ENCODE data around the gene PDPK1.
"Not testable (repeated sequence)": the region's sequence is repeated elsewhere in the genome, so short reads cannot be mapped to it uniquely, and the experiment has no call there.

Gene PDPK1

DNA sequence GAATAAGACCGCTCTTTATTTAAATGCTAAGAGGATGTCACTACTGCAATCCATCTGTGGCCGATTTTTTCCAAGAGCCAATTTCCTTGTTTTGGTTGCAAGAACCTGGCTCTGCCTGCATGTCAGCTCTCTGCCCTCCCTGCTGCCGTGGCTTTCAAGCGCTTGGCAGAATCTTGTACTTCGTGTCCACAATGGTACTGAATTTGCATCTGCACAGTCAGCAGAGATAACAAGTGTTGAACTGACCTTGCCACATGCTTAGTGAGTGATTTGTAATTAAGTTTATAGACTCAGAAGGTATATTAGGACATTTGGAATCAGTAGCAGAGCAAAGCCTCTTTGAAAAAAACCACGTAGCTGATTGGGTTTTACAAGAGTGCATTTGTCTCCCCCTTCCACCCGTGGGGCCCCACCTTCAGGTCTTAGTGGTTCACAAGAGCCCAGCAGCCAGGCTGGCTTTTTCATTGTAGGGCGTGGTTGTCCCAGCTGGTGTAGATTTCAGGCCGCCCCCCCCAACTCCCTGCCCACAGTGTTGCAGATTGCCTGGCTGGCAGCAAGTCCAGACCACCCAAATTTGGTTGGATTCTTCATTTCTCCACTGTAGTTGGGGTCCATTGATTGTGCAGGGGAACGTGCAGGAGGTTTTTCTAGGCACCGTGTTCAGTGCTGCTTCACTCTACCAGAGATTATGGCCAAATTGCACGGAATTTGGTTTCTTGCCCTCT lies 63.6 kb downstream of the PDPK1 start:
- H3K4me2 ChIP-seq (ENCODE audit: low read length); H3K27me3 ChIP-seq (ENCODE audit: control insufficient read depth, insufficient read depth, low read length); H3K4me3 ChIP-seq (ENCODE audit: low read length); H3K9ac ChIP-seq (ENCODE audit: low read depth, low read length); H3K9me3 ChIP-seq (replicated peaks; ENCODE audit: low read length); H3K4me1 ChIP-seq (ENCODE audit: control insufficient read depth, insufficient read depth, low read length): not testable (repeated sequence)
- peaks cover 25% of the 10 kb centered on the region for H3K36me3 ChIP-seq (ENCODE audit: insufficient read depth, low read length)

- H3K9ac ChIP-seq (ENCODE audit: low read depth, low read length); H3K4me3 ChIP-seq (ENCODE audit: low read length); H3K4me2 ChIP-seq (ENCODE audit: low read length); H3K27me3 ChIP-seq (ENCODE audit: control insufficient read depth, insufficient read depth, low read length); H3K9me3 ChIP-seq (replicated peaks; ENCODE audit: low read length); H3K4me1 ChIP-seq (ENCODE audit: control insufficient read depth, insufficient read depth, low read length): not testable (repeated sequence)
- H3K36me3 ChIP-seq (ENCODE audit: insufficient read depth, low read length) = peaks cover 18% of the 10 kb centered on the region
These were observed 64.4 kb downstream of the PDPK1 start for GRCh38 chr16:2602175-2602574.

DNA sequence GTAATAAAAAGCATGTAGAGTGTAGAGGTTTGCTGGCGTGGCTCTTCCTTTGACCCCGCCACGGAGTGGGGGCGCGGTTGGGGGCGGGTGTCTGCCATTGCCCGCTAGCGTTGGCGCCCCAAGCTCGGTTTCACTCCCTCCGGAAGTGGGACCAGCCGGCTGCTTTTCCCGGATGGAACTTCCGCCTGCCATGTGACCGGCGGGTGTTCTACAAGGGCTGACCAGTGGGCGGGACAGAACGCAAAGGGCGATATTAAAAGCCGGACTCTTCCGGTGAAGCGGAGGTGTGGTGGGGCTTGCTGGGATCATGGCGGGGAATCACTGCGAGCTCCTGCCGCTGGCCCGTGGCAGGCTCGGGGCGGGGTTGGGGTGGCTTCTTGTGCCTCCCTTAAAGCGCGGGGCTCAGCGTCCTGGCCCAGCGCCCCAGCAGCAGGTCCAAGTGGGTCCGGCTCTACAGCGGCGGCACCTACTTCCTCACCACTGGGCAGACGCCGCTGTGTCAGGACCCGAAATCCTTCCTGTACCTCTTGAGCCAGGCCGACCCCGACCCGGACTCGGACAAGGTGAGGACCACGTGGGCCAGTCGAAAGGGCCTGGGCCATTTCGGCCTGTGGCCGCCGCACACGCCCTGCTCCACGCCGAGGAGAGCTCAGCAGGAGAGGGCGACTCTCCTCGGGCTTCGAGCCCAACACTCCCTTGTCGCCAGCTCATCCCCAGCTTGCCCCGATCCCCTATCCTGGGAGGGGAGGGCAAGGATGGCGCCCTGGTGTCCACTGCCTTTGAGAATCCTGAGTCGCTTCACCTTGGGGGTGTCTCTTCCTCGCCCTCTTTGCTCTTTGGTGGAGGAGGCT lies 65.6 kb downstream of the PDPK1 start:
- Histone ChIP-seq H3K4me3 (ENCODE audit: low read length) (peak overlapping the region; percentile 88), H3K9ac (ENCODE audit: low read depth, low read length) (peak overlapping the region; percentile 89), H3K27me3 (ENCODE audit: control insufficient read depth, insufficient read depth, low read length) (no peaks in the 10 kb centered on the region), H3K4me1 (ENCODE audit: control insufficient read depth, insufficient read depth, low read length) (peaks cover 3% of the 10 kb centered on the region), H3K4me2 (ENCODE audit: low read length) (peak overlapping the region; percentile 78), H3K36me3 (ENCODE audit: insufficient read depth, low read length) (peaks cover 6% of the 10 kb centered on the region), H3K9me3 (replicated peaks; ENCODE audit: low read length) (no peaks in the 10 kb centered on the region)

GRCh38 chr16:2604016-2604369 lies 66.2 kb downstream of the PDPK1 start:
- H3K4me1 ChIP-seq (ENCODE audit: control insufficient read depth, insufficient read depth, low read length); H3K9me3 ChIP-seq (replicated peaks; ENCODE audit: low read length); H3K36me3 ChIP-seq (ENCODE audit: insufficient read depth, low read length); H3K27me3 ChIP-seq (ENCODE audit: control insufficient read depth, insufficient read depth, low read length): not testable (repeated sequence)
- Histone ChIP-seq H3K4me3 (ENCODE audit: low read length) (peak overlapping the region; percentile 88), H3K4me2 (ENCODE audit: low read length) (peak overlapping the region; percentile 78), H3K9ac (ENCODE audit: low read depth, low read length) (peak overlapping the region; percentile 89)

GRCh38 chr16:2606820-2607219 lies 69.0 kb downstream of the PDPK1 start:
- H3K36me3 ChIP-seq (ENCODE audit: insufficient read depth, low read length); H3K4me1 ChIP-seq (ENCODE audit: control insufficient read depth, insufficient read depth, low read length); H3K9me3 ChIP-seq (replicated peaks; ENCODE audit: low read length); H3K9ac ChIP-seq (ENCODE audit: low read depth, low read length); H3K27me3 ChIP-seq (ENCODE audit: control insufficient read depth, insufficient read depth, low read length); H3K4me2 ChIP-seq (ENCODE audit: low read length); H3K4me3 ChIP-seq (ENCODE audit: low read length): not testable (repeated sequence)

DNA sequence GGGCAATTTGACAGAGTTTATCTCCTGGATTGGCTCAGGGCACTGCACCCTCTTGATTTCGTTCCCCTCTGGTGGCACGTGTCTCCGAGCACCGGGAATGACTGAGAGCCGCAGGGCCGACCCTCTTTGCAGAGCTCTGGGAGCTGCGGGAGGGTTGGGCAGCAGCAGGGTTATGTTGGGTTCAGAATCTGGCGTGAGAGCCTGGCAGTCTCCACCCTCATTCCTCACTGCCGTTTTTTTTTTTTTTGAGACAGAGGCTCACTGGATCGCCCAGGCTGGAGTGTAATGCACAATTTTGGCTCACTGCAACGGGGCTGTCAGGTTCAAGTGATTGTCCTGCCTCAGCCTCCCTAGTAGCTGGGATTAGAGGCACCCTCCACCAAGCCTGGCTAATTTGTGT lies 71.5 kb downstream of the PDPK1 start:
- not testable (repeated sequence) for H3K9ac ChIP-seq (ENCODE audit: low read depth, low read length); H3K4me1 ChIP-seq (ENCODE audit: control insufficient read depth, insufficient read depth, low read length); H3K27me3 ChIP-seq (ENCODE audit: control insufficient read depth, insufficient read depth, low read length); H3K36me3 ChIP-seq (ENCODE audit: insufficient read depth, low read length); H3K4me3 ChIP-seq (ENCODE audit: low read length); H3K4me2 ChIP-seq (ENCODE audit: low read length); H3K9me3 ChIP-seq (replicated peaks; ENCODE audit: low read length)

DNA sequence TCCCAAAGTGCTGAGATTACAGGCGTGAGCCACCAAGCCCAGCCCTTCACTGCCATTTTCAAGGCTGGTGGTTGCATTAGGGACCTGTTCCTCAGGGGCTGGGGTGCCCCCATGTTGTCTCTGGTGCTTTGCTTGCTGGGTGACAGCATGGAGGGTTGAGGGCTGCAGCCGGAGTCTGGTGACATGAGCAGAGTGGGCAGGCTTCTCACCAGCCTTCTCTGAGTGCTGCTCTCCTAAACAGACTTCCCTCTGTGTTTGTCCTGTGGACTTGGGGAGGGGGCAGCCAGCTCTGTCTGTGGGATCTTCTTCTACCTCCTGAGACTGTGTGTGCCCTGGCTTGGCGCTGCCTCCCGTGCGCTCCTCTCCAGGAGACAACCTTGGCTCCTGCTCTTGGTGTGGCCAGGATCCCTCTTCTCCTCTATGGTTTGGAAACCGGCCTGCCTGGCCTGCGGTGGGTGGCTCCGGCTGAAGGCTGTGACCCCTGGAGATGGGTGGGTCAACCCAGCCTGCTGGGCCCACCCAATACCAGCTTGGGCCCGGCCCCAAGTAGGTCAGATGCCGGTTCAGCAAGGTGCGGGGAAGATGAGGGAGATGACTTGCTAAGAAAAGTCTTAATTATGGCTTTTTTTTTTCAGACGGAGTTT lies 72.1 kb downstream of the PDPK1 start:
- peaks cover 12% of the 10 kb centered on the region for H3K36me3 ChIP-seq (ENCODE audit: insufficient read depth, low read length)
- no peak overlapping the region for H3K4me2 ChIP-seq (ENCODE audit: low read length)
- H3K27me3 ChIP-seq (ENCODE audit: control insufficient read depth, insufficient read depth, low read length) = no peaks in the 10 kb centered on the region
- H3K9ac ChIP-seq (ENCODE audit: low read depth, low read length) = no peak overlapping the region
- peaks cover 7% of the 10 kb centered on the region for H3K4me1 ChIP-seq (ENCODE audit: control insufficient read depth, insufficient read depth, low read length)
- no peaks in the 10 kb centered on the region for H3K9me3 ChIP-seq (replicated peaks; ENCODE audit: low read length)
- no peak overlapping the region for H3K4me3 ChIP-seq (ENCODE audit: low read length)

- H3K4me3 ChIP-seq (ENCODE audit: low read length) = no peak overlapping the region
- peaks cover 4% of the 10 kb centered on the region for H3K4me1 ChIP-seq (ENCODE audit: control insufficient read depth, insufficient read depth, low read length)
- H3K27me3 ChIP-seq (ENCODE audit: control insufficient read depth, insufficient read depth, low read length) = no peaks in the 10 kb centered on the region
- H3K4me2 ChIP-seq (ENCODE audit: low read length) = no peak overlapping the region
- no peaks in the 10 kb centered on the region for H3K9me3 ChIP-seq (replicated peaks; ENCODE audit: low read length)
- H3K9ac ChIP-seq (ENCODE audit: low read depth, low read length) = no peak overlapping the region
- peaks cover 13% of the 10 kb centered on the region for H3K36me3 ChIP-seq (ENCODE audit: insufficient read depth, low read length)
These were observed 73.1 kb downstream of the PDPK1 start for GRCh38 chr16:2610781-2611498.

- no peaks in the 10 kb centered on the region for H3K9me3 ChIP-seq (replicated peaks; ENCODE audit: low read length)
- peaks cover 4% of the 10 kb centered on the region for H3K4me1 ChIP-seq (ENCODE audit: control insufficient read depth, insufficient read depth, low read length)
- no peak overlapping the region for H3K4me3 ChIP-seq (ENCODE audit: low read length)
- no peaks in the 10 kb centered on the region for H3K27me3 ChIP-seq (ENCODE audit: control insufficient read depth, insufficient read depth, low read length)
- H3K36me3 ChIP-seq (ENCODE audit: insufficient read depth, low read length) = peaks cover 13% of the 10 kb centered on the region
- H3K9ac ChIP-seq (ENCODE audit: low read depth, low read length) = no peak overlapping the region
- H3K4me2 ChIP-seq (ENCODE audit: low read length) = no peak overlapping the region
These were observed 73.7 kb downstream of the PDPK1 start for GRCh38 chr16:2611499-2611862.

DNA sequence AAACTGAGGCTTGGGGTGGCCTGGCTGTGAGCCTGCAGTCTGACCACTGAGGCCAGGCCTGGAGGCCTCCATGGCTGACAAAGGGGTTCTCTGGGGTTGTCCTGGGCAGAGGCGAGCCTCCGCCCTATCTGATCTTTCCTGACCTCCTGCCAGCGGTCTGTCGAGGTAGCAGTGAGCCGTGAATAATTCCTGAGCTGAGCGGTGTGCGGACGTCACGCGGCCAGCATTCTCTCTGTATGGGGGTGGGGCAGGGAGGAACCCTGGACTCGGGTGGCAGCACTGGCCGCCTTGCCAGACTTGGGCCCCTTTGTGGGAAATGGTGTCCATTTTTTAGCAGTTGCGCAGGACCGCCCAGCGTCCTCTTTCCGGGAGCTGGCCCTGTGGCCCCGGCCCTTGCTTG lies 74.1 kb downstream of the PDPK1 start:
- H3K4me3 ChIP-seq (ENCODE audit: low read length); H3K9me3 ChIP-seq (replicated peaks; ENCODE audit: low read length); H3K4me2 ChIP-seq (ENCODE audit: low read length); H3K4me1 ChIP-seq (ENCODE audit: control insufficient read depth, insufficient read depth, low read length); H3K9ac ChIP-seq (ENCODE audit: low read depth, low read length); H3K27me3 ChIP-seq (ENCODE audit: control insufficient read depth, insufficient read depth, low read length): not testable (repeated sequence)
- peaks cover 13% of the 10 kb centered on the region for H3K36me3 ChIP-seq (ENCODE audit: insufficient read depth, low read length)

DNA sequence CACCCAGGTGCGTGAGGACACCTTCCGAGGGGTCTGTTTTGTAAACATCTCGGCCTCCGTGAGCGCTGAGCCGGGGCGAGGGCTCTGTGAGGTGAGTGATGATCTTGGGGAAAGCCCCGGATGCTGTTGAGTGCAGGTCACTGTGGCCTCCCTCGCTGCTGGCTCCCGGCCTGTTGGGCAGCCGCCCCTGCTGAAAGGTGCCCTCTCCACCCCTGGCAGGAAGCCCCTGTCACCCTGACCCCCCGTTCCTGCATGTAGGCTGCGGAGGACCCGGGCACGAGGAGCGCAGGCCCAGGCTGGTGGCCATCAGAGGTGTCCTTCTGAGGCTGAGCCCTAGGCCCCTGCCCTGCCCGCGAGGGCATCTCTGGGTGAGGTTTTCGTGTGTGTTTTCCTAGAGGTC lies 75.4 kb downstream of the PDPK1 start:
- not testable (repeated sequence) for H3K4me3 ChIP-seq (ENCODE audit: low read length); H3K9ac ChIP-seq (ENCODE audit: low read depth, low read length); H3K4me1 ChIP-seq (ENCODE audit: control insufficient read depth, insufficient read depth, low read length); H3K27me3 ChIP-seq (ENCODE audit: control insufficient read depth, insufficient read depth, low read length); H3K4me2 ChIP-seq (ENCODE audit: low read length); H3K9me3 ChIP-seq (replicated peaks; ENCODE audit: low read length)
- peaks cover 13% of the 10 kb centered on the region for H3K36me3 ChIP-seq (ENCODE audit: insufficient read depth, low read length)

All from skeletal muscle satellite cell (primary cell).